Stimulated activated memory B cell treated with anti-CD40 and anti-IgM and Interleukin-4, amounts not matched to agents 10 μg/mL and 1 μg/mL and 100 μg/mL, for 72 hours (primary cell): Measurements from ENCODE around the gene GMPR.
A peak's percentile ranks its signal among the peaks of the same experiment; 100 is the strongest.

Experiments used
- ATAC-seq: fragments of 150-1000 bp; cut with Tn5 transposase; 2 replicates; pipeline ENCODE4 v1.10.0; 2021
- H3K27ac Mint-ChIP-seq: one replicate; pipeline ENCODE4 v1.8.0; 2022; ENCODE audit warnings: mild to moderate bottlenecking, mixed read lengths
- H3K27me3 Mint-ChIP-seq: one replicate; pipeline ENCODE4 v1.8.0; 2022; ENCODE audit warnings: mixed read lengths
- H3K36me3 Mint-ChIP-seq: one replicate; pipeline ENCODE4 v1.8.0; 2022; ENCODE audit warnings: mixed read lengths
- H3K4me1 Mint-ChIP-seq: one replicate; pipeline ENCODE4 v1.8.0; 2022; ENCODE audit warnings: mixed read lengths
- H3K4me3 Mint-ChIP-seq: one replicate; pipeline ENCODE4 v1.8.0; 2022; ENCODE audit warnings: mild to moderate bottlenecking, moderate library complexity, mixed read lengths
- H3K9me3 Mint-ChIP-seq: one replicate; pipeline ENCODE4 v1.8.0; 2022; ENCODE audit warnings: mixed read lengths

GMPR gene

DNA sequence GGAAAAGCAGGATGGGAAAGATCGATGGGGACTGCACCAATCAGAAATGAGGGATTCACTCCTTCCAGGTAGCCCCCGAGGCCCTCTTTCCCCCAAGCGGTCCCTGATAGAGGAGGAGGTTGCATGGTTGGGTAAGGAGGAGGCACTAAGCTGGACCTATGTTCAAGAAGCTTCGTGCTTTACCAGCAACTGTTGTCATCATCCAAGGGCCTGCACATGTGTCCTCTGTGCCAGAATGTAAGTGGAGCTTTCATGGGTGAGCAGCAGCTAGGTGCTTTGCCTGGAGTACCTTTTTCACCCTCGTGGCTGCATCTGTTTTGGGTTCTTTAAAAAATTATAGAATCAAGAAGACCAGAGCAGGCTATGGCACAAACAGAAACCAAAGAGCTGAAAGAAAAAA is 54.0 kb downstream of the GMPR start:
- H3K27me3 Mint-ChIP-seq, result no peaks in the 10 kb centered on the region
- no peaks in the 10 kb centered on the region for H3K36me3 Mint-ChIP-seq
- no peaks in the 10 kb centered on the region for H3K9me3 Mint-ChIP-seq
- no peak overlapping the region for H3K27ac Mint-ChIP-seq
- no peak overlapping the region for H3K4me3 Mint-ChIP-seq
- H3K4me1 Mint-ChIP-seq, result no peaks in the 10 kb centered on the region
- no peak for ATAC-seq

GRCh38 chr6:16292942-16293341 is 54.6 kb downstream of the GMPR start:
- no peaks in the 10 kb centered on the region for H3K9me3 Mint-ChIP-seq
- no peak for ATAC-seq
- no peak overlapping the region for H3K27ac Mint-ChIP-seq
- no peaks in the 10 kb centered on the region for H3K4me1 Mint-ChIP-seq
- no peak overlapping the region for H3K4me3 Mint-ChIP-seq
- no peaks in the 10 kb centered on the region for H3K27me3 Mint-ChIP-seq
- no peaks in the 10 kb centered on the region for H3K36me3 Mint-ChIP-seq

DNA sequence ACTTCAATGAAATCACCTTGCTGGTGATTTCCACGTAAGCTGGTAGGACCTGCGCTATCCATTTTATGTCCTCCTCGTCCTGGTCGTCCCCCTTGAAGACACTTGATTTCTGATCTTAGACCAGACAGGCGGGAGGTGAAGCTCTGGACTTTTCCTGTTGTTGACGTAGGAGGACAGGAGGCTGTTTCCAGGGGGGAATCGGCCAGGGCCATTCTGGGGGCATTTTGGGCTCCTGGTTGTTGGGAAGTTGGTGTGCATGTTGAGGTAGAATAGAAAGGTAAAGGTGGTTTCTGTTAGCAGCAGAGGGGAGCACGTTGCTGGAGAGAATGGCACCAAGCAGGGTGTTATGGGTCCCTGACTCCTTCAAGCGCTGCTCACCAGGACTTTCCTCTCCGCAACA is 56.0 kb downstream of the GMPR start:
- Mint-ChIP-seq H3K4me3 (no peak overlapping the region), H3K27me3 (no peaks in the 10 kb centered on the region), H3K4me1 (no peaks in the 10 kb centered on the region), H3K27ac (no peak overlapping the region), H3K36me3 (no peaks in the 10 kb centered on the region), H3K9me3 (no peaks in the 10 kb centered on the region)
- no peak for ATAC-seq

DNA sequence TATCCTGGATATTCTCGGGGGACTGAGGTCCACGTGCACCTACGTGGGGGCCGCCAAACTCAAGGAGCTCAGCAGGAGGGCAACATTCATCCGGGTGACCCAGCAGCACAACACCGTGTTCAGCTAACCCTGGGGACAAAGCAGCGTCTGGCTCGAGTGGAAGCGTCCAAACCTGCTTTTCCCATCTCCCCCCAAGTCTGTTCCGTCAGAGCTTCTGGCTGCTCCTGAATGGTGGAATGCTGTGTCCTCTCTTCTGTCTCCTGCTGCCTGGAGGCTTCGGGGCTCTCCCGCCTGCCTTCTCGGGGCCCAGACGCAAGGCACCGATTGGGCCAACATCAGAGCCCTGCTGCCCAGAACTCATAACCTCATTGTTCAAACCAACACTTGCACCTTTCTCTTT is 56.7 kb downstream of the GMPR start:
- Mint-ChIP-seq H3K27me3 (no peaks in the 10 kb centered on the region), H3K4me3 (no peak overlapping the region), H3K27ac (no peak overlapping the region), H3K36me3 (no peaks in the 10 kb centered on the region), H3K9me3 (no peaks in the 10 kb centered on the region), H3K4me1 (no peaks in the 10 kb centered on the region)
- no peak for ATAC-seq

GRCh38 chr6:16295471-16295870 is 57.1 kb downstream of the GMPR start:
- no peak overlapping the region for H3K27ac Mint-ChIP-seq
- H3K36me3 Mint-ChIP-seq, result no peaks in the 10 kb centered on the region
- no peaks in the 10 kb centered on the region for H3K4me1 Mint-ChIP-seq
- no peaks in the 10 kb centered on the region for H3K27me3 Mint-ChIP-seq
- no peak overlapping the region for H3K4me3 Mint-ChIP-seq
- no peak for ATAC-seq
- no peaks in the 10 kb centered on the region for H3K9me3 Mint-ChIP-seq

DNA sequence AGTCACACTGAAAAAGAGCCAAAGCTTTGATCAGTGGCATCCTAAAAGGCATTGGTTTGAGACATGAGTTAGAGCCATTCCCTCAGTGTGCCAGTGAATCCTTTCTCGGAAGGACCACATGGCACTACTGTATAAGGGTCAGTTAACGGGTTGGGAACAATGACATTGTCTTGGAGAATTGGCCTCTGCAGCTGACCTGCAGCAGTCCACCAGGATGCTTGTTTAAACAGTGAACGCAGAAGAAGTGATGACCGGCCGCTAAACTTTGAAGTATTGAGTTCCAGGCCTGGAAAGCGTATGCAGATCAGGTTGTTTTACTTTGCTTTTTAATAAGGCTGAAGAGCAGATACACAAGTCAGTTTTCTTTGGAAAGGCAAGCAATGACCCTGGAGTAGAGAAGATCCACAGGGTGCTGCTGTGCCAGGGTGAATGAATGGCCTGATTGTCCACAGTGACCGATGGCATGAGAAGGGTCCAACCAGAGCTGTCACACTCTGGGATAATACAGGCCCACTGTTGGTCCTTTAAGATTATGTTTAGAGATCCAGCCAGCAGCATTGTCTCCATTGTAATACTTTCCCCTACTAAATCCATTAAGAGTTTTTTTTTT is 57.8 kb downstream of the GMPR start:
- Mint-ChIP-seq H3K9me3 (no peaks in the 10 kb centered on the region), H3K4me3 (no peak overlapping the region)

DNA sequence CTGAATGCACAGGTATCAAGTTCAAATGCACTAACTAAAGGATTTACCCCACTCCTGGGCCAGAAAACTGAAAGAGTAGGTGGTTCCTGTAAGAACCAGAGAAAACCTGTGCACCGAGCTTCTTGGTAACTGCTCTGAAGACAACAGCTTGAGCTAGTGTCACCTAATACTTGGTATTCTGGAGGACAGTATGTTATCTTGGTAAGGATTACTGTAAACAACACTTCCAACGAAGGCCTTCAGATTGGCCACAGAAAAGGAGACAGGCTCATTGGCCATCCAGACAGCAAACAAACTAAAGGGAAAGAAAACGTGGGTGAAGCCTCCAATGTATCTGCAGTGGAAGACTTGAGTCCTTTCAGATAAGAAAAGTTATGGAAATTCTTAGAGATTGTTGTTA is 61.5 kb downstream of the GMPR start:
- Mint-ChIP-seq H3K4me3 (no peak overlapping the region), H3K36me3 (peaks cover 25% of the 10 kb centered on the region), H3K9me3 (no peaks in the 10 kb centered on the region), H3K27me3 (no peaks in the 10 kb centered on the region), H3K4me1 (peaks cover 5% of the 10 kb centered on the region), H3K27ac (no peak overlapping the region)
- ATAC-seq, result no peak

More for the DNA sequence above, 57.8 kb downstream of the GMPR start:
- no peak overlapping the region for H3K27ac Mint-ChIP-seq
- H3K36me3 Mint-ChIP-seq, result no peaks in the 10 kb centered on the region
- ATAC-seq, result no peak
- no peaks in the 10 kb centered on the region for H3K4me1 Mint-ChIP-seq
- H3K27me3 Mint-ChIP-seq, result no peaks in the 10 kb centered on the region

GRCh38 chr6:16301511-16301910 is 63.1 kb downstream of the GMPR start:
- H3K4me3 Mint-ChIP-seq, result no peak overlapping the region
- no peaks in the 10 kb centered on the region for H3K9me3 Mint-ChIP-seq
- H3K27ac Mint-ChIP-seq, result no peak overlapping the region
- peaks cover 32% of the 10 kb centered on the region for H3K36me3 Mint-ChIP-seq
- ATAC-seq, result no peak
- H3K27me3 Mint-ChIP-seq, result no peaks in the 10 kb centered on the region
- H3K4me1 Mint-ChIP-seq, result peaks cover 21% of the 10 kb centered on the region

GRCh38 chr6:16302721-16303552 is 64.5 kb downstream of the GMPR start:
- Mint-ChIP-seq H3K27me3 (no peaks in the 10 kb centered on the region), H3K9me3 (no peaks in the 10 kb centered on the region), H3K27ac (no peak overlapping the region), H3K4me3 (no peak overlapping the region), H3K36me3 (peaks cover 40% of the 10 kb centered on the region), H3K4me1 (peaks cover 29% of the 10 kb centered on the region)
- ATAC-seq, result no peak

- Mint-ChIP-seq H3K27ac (peak overlapping the region; percentile 78), H3K4me1 (peaks cover 29% of the 10 kb centered on the region), H3K4me3 (peak overlapping the region; percentile 78), H3K9me3 (no peaks in the 10 kb centered on the region), H3K36me3 (peaks cover 50% of the 10 kb centered on the region), H3K27me3 (no peaks in the 10 kb centered on the region)
- peak; percentile 96 for ATAC-seq
Observed at GRCh38 chr6:16305246-16305725, 66.9 kb downstream of the GMPR start.

DNA sequence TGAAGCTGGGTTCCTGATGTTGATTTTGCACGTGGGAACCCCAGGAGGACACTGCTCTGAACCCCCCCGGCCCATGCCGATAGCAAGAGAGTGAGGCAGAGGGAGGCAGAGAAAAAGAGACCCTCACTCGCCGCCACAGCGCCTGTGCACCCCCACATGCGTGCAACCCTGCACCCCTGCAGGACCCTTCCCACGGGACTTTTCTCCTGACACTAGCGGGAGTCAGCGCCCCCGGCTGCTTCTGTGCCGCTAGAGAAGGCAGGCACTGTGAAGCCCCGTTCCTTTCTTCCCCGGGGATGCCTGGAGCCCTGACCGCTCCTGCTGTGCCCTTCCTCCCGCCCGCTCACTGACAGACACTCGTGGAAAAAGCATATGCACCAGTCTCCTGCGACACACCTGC is 67.4 kb downstream of the GMPR start:
- Mint-ChIP-seq H3K36me3 (peaks cover 51% of the 10 kb centered on the region), H3K4me1 (peaks cover 29% of the 10 kb centered on the region), H3K27ac (peak overlapping the region; percentile 78), H3K4me3 (peak overlapping the region; percentile 78), H3K9me3 (no peaks in the 10 kb centered on the region), H3K27me3 (no peaks in the 10 kb centered on the region)
- peak; percentile 70 for ATAC-seq

DNA sequence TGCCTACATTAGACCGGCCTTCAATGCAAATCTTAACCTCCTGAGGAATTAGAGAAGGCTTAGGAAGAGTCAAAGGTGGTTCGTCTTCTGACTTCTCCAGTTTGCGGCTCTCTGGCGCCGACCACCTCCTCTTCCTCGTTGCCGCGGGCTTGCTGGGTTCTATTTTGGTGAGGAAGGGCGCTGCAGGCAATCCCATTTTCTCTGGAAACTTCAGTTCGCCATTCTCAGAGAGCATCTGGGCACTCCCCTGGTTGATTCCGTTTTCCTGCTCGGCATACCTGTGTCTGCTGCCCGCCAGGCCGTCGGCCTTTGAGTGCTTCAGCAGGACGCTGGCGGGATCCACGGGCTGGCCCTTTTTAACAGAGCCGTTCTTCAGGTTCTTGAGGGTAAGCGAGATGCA is 67.9 kb downstream of the GMPR start:
- Mint-ChIP-seq H3K4me1 (peaks cover 29% of the 10 kb centered on the region), H3K36me3 (peaks cover 51% of the 10 kb centered on the region), H3K4me3 (peak overlapping the region; percentile 78), H3K27me3 (no peaks in the 10 kb centered on the region), H3K27ac (peak overlapping the region; percentile 78), H3K9me3 (no peaks in the 10 kb centered on the region)
- ATAC-seq, result no peak

DNA sequence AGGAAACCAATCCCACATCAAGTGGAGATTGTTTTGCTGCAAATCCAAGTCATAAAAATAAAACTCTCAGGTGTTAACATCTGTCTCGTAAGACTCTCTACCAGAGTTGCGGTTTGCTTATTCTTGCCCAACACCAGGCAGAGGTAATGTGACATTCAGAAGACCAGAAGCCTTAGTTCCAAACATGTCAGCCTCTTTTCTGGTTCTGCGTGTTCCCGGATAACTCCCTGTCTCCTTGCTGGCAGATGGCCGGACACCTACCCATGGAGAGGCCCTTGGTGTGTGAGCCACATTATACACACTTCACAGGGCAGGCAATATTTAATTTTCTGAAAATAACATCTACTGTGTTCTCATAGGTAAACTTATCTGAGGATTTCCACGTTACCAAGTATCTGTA is 73.4 kb downstream of the GMPR start:
- H3K4me3 Mint-ChIP-seq, result no peak overlapping the region
- H3K4me1 Mint-ChIP-seq, result peaks cover 5% of the 10 kb centered on the region
- peaks cover 32% of the 10 kb centered on the region for H3K36me3 Mint-ChIP-seq
- ATAC-seq, result no peak
- no peak overlapping the region for H3K27ac Mint-ChIP-seq
- no peaks in the 10 kb centered on the region for H3K9me3 Mint-ChIP-seq
- H3K27me3 Mint-ChIP-seq, result no peaks in the 10 kb centered on the region

- no peak overlapping the region for H3K27ac Mint-ChIP-seq
- H3K4me1 Mint-ChIP-seq, result peaks cover 15% of the 10 kb centered on the region
- H3K9me3 Mint-ChIP-seq, result no peaks in the 10 kb centered on the region
- ATAC-seq, result no peak
- no peak overlapping the region for H3K4me3 Mint-ChIP-seq
- peaks cover 40% of the 10 kb centered on the region for H3K36me3 Mint-ChIP-seq
- no peaks in the 10 kb centered on the region for H3K27me3 Mint-ChIP-seq
Observed at GRCh38 chr6:16313732-16314131, 75.3 kb downstream of the GMPR start.

- H3K9me3 Mint-ChIP-seq, result no peaks in the 10 kb centered on the region
- no peak overlapping the region for H3K4me3 Mint-ChIP-seq
- no peak overlapping the region for H3K27ac Mint-ChIP-seq
- no peaks in the 10 kb centered on the region for H3K27me3 Mint-ChIP-seq
- peaks cover 43% of the 10 kb centered on the region for H3K36me3 Mint-ChIP-seq
- H3K4me1 Mint-ChIP-seq, result peaks cover 21% of the 10 kb centered on the region
- ATAC-seq, result no peak
Observed at GRCh38 chr6:16314296-16314695, 75.9 kb downstream of the GMPR start.

GRCh38 chr6:16316741-16317251 is 78.4 kb downstream of the GMPR start:
- H3K27ac Mint-ChIP-seq, result no peak overlapping the region
- peaks cover 38% of the 10 kb centered on the region for H3K36me3 Mint-ChIP-seq
- no peak overlapping the region for H3K4me3 Mint-ChIP-seq
- no peaks in the 10 kb centered on the region for H3K27me3 Mint-ChIP-seq
- peaks cover 35% of the 10 kb centered on the region for H3K4me1 Mint-ChIP-seq
- no peak for ATAC-seq
- no peaks in the 10 kb centered on the region for H3K9me3 Mint-ChIP-seq
